ENCODE results near the gene GALNS.
A peak's percentile ranks its signal among the peaks of the same experiment; 100 is the strongest.

DNA sequence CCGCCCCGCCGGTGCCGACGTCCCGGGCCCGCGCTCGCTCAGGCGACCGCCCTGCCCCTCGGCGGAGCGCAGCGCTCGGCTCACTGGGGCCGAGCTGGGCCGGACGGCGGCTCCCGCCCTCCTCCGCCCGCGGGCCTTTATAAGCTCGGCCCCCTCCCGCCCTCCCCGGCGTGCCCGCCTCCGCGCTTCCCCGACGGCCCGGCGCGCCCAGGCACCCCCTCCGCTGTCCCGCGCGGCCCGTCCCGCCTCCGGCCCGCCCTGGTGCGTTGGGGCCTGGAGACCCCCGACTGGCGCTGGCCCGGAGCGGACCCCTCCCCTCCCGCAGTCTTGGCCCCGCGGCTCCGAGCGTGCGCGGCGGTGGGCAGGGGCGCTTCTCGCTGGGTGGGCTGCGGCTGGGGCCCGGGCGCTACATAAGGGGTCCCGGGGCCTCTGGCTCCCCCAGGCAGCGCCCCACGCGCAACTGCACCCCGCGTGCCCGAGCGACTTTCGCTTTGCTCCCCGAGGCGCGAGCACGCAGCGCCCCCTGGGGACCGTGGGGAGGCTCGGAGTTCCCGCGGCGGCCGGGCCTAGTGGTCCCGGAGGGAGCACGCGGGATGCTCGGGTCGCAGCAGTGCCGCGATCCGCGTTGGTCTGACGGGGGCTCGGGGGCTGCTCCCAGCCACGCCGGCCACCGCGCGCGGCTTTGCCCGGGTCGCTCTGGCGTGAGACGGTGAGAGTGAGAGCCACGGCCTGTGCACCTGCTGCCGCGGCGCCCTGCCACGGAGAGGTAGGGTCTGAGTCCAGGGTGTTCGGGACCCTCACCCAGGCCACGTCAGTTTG is 71.4 kb downstream of the GALNS start, which contains the start of gene PIEZO1:
- TF ChIP-seq, protein P1, sequence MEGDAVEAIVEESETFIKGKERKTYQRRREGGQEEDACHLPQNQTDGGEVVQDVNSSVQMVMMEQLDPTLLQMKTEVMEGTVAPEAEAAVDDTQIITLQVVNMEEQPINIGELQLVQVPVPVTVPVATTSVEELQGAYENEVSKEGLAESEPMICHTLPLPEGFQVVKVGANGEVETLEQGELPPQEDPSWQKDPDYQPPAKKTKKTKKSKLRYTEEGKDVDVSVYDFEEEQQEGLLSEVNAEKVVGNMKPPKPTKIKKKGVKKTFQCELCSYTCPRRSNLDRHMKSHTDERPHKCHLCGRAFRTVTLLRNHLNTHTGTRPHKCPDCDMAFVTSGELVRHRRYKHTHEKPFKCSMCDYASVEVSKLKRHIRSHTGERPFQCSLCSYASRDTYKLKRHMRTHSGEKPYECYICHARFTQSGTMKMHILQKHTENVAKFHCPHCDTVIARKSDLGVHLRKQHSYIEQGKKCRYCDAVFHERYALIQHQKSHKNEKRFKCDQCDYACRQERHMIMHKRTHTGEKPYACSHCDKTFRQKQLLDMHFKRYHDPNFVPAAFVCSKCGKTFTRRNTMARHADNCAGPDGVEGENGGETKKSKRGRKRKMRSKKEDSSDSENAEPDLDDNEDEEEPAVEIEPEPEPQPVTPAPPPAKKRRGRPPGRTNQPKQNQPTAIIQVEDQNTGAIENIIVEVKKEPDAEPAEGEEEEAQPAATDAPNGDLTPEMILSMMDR (IDR thresholded peaks at IDR 0.05) = peak; percentile 62 to 92 (median 82)
- peak; percentile 39 to 66 for TF ChIP-seq POLR2A (IDR thresholded peaks at IDR 0.05)

Measured in adrenal gland (tissue), 5 donors.